SHP77 (cell line): Measurements from ENCODE around the gene CDH22.

ENCODE experiments used
- DNase-seq, 2 experiments: peaks; one replicate each; lab custom pipeline; 2025; lab: John Stamatoyannopoulos, UW

The CDH22 gene, protein sequence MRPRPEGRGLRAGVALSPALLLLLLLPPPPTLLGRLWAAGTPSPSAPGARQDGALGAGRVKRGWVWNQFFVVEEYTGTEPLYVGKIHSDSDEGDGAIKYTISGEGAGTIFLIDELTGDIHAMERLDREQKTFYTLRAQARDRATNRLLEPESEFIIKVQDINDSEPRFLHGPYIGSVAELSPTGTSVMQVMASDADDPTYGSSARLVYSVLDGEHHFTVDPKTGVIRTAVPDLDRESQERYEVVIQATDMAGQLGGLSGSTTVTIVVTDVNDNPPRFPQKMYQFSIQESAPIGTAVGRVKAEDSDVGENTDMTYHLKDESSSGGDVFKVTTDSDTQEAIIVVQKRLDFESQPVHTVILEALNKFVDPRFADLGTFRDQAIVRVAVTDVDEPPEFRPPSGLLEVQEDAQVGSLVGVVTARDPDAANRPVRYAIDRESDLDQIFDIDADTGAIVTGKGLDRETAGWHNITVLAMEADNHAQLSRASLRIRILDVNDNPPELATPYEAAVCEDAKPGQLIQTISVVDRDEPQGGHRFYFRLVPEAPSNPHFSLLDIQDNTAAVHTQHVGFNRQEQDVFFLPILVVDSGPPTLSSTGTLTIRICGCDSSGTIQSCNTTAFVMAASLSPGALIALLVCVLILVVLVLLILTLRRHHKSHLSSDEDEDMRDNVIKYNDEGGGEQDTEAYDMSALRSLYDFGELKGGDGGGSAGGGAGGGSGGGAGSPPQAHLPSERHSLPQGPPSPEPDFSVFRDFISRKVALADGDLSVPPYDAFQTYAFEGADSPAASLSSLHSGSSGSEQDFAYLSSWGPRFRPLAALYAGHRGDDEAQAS

DNA sequence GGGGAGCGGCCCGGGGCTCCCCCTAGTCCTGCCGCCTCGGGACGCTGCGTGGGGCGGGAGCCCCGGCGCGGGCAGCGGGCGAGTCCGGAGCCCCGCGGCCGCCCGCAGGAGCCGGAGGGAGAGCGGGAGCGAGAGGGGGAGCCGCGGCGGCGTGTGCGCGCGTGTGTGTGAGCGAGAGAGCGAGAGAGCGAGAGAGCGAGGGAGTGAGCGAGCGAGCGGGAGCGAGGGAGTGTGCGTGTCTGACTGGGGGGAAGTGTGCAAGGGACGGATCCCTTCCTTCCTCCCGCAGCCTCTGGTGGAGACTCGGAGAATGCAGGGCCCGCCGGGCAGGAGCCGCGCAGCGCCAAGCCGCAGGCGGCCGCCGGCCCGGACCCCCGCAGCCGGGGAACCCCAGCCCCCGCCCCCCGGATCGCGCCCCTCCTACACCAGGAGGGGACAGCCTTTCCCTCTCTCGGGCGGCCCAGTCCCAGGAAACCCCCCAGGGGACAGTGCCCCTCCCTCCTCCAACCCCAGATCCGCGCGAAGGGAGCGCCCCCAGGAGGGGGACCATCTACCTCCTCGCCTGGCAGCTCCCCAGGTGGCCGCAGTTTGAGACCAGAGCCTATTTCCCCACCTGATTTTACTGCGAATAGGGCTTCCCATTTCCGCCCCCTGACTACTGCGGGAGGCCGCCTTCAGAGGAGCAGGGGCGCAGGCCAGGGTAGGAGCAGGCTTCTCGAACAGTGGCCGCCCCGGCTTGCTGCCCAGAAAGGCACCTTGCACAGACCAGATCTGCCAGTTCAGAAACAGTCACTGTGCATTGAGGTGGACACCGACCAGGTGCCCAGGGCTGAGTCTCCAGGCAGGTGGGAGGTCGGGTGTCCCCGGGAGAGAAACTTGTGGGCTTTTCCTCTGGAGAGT is at the start of gene CDH22:
Gene CDH22, minus strand, starts transcription at position 241 of the 900 bp plus-strand sequence. CDS start 57,204 bp downstream, outside the sequence.
- no peak for DNase-seq

DNA sequence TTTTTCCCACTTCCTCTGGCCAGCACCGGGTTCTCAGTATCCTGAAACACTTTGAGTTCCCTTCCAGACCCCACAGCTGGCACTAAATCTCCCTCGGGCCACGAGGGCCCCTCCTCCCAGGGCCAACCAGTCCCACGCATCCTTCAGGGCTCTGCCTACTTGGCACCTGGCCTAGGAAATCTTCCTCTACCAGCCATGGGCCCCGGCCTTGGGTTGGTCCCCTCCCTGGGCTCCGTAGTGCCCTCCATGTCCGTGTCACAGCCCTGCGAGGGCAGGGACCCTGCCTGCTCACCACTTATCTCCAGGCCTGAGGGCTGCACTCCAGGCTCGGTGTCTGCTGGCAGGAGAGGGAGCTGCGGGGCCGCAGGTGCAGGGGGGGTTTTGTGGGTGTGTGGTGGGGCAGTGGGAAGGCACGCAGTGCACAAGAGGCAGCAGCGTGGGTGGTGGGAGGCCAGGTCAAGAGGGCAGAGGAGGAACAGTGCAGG is 48.8 kb upstream of the CDH22 start:
- no peak for DNase-seq

DNA sequence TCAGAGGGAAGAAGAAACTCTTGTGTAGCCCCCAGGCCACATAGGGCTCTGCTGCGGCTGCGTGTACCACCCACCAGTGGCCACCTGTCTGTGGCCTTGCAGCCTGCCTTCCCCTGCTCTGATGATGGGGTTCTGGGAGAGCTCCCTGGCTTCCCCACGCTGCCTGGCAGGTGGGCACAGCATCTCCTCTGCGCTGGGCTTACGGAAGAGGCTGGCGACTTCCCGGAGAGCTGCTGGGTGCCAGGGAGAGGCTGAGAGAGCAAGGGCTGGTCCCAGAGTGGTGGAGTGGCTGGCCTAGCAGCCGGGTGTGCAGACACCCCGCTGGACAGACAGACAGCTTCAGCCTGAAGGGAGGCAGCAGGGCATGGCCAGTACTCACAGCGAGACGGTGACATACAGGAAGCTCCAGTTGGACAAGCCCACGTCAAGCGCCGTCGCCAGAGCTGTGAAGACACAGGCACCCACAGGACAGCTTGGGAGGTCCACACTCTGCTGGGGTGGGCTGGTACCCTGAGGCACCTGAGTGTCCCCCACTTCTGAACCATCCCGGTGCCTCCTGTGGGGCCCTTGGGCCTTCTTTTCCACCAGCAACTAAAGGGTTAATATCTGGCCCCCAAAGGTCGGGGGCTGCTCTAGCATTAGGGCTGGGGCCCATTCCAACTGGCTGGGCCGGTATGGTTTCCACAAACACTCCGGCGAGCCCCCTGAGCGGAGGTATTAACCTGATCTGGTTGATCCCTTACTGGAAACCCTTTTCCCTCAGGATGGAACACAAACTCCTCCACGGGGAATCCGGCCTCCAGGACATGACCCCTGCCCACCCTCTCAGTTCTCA is 48.1 kb upstream of the CDH22 start:
- DNase-seq: no peak

DNA sequence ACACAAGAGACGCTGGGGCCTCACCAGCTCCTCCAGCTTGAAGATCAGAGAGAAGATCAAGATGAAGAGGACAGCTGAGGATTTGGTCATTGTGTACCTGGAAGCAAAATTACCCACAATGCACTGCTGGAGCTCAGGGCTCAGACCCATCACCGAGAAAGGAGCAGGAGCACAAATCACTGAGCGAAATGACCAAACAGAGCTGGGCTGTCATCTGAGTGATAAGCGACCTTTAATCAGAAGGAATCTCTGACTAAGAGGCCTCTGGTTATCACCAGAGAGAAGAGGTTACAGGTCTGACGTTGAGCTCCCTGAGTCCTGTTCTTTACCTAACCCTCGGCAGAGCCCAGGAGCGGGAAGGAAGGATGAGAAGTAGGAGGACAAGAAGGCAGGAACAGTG is 47.5 kb upstream of the CDH22 start:
- DNase-seq: no peak

DNA sequence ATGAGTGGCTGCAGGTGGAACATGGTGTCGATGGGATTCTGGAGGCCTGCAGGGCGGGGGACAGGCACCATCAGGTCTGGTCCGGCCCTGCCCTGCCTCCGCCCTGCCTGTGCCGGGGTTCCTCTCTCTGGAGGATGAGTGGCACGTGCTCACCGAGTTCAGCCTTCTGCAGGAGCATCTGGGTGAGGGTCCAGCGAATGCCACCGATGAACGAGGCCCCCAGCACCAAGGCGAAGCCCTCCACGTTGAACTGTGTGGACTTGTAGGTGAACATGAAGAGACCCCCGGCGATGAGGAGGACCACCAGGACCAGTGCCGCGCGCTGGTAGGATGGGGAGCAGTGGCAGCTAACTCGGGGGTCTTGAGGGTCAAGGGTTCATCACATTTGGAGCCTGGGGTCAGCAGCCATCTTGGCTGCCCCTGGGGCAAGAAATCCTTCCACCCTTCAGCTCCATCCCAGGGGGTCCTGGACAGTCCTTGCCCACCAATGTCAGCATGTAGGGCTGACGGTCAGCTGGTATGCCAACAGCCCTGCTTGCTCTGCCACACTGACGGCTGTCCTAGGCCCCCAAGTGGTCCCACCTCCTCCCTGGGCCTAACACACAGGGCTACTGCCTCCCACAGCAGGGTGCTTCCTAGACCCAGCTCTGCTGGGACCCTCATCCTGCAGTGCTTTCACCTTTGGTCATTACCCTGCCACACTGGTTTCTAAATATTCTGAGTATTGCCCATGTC is 46.8 kb upstream of the CDH22 start:
- no peak for DNase-seq

DNA sequence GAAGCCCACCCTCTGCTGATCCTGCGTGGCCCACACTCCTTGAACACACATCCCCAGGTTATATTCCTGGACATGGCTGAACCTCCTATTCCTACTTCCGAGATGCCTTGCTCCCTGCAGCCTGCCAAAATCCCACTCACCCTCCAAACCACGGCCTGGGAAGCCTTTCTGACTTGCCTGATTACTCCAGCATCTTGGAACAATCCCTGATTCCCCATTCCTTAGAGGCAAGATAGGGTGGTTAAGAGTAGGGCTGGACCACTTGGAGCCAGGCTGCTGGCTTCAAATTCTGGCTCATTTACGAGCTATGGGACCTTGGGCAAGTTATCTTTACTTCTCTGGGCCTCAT is 45.9 kb upstream of the CDH22 start:
- DNase-seq: no peak

DNA sequence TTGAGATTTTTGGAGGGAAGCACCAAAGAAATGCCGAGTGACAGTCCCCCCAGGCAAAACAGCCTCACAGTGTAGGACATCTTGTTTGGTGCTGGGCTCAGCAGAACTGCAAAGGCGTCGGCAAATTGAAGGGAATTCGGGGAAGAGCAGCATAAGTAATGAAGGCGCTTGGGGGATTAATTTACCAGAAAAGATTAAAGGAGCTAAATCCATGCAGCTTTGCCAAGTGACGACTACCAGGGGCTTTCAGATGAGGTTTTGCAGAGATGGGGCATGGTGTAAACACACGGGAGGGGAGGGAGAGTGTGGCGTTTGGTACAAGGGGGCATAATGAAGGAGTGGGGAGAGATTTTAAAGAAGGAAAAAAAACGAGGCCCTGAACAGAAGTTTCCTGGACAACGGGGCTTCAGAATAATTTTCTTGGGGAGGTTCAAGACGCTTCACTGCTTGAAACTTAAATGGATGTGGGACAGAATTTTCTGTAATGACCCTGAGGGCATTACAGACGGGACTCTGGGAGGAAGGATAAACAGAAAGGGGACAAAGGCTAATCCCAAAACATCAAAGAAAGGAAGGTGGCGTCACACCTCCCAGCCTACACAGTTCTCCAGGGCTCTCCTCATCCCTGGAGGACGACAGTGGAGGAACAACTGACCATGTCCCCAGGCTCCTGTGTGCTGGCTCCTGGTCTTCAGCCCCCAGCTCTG is 45.4 kb upstream of the CDH22 start:
- no peak for DNase-seq

DNA sequence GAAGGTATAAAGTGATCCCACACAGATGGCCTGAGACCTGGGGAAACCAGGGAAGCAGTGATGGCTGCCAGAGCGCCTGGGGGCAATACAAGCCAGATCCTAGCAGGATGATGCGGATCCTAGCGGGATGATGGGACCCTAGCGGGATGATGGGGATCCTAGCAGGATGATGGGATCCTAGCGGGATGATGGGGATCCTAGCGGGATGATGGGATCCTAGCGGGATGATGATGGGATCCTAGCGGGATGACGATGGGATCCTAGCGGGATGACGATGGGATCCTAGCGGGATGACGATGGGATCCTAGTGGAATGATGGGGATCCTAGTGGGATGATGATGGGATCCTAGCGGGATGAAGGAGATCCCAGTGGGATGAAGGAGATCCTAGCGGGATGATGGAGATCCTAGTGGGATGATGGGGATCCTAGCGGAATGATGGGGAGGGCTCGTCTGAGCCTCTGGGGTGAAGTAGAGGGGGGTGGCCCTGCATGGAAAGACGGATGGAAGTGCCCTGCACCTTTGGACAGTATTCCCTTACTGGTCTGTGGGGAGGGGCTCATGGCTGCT is 44.2 kb upstream of the CDH22 start:
- no peak for DNase-seq

DNA sequence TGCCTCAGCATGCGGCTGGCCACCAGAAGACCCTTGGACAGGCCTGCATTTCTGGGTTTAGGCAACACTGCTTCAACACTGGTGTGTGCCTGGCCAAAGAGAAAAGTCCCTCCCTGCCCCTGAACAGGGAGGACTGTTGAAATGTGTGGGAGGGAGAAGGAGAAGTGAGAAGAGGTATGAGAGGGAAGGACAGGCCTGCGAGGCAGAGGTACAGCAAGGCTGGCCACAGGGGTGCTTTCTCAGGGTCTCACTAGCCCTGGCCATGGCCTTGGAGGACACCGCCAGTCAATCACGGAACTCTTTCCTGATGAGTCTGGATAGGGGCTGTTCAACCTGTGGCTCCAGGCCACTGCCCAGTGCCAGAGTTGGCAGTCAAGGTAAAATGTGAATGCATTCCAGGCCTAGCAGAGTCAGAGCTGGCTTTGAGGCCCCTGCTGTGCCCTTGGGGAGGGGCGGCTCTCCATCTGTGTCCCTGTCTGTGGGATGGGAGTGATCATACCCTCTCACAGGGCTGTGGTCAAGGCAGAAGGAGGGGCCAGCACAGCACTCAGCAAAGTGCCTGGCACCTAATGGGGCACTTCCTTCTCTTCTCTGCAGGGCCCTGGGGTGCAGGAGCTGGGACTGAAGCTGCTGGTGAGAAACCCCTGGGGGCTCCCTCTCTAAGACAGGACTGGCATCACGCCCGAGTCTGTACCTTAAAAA is 43.2 kb upstream of the CDH22 start:
- DNase-seq: no peak

DNA sequence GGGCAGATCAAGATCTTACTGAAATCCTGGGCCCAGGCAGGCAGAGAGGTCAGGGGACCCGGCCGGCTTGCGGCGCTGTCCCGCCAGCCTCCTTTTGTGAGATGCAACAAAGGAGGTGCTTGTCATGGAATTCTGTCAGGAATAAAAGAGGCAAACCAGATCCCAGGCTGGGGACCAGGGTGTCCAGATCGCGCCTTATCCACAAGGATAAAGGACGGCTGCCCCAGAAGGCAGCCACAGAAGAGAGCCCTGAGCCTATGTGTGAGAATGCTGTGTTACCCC is 42.6 kb upstream of the CDH22 start:
- DNase-seq: no peak

DNA sequence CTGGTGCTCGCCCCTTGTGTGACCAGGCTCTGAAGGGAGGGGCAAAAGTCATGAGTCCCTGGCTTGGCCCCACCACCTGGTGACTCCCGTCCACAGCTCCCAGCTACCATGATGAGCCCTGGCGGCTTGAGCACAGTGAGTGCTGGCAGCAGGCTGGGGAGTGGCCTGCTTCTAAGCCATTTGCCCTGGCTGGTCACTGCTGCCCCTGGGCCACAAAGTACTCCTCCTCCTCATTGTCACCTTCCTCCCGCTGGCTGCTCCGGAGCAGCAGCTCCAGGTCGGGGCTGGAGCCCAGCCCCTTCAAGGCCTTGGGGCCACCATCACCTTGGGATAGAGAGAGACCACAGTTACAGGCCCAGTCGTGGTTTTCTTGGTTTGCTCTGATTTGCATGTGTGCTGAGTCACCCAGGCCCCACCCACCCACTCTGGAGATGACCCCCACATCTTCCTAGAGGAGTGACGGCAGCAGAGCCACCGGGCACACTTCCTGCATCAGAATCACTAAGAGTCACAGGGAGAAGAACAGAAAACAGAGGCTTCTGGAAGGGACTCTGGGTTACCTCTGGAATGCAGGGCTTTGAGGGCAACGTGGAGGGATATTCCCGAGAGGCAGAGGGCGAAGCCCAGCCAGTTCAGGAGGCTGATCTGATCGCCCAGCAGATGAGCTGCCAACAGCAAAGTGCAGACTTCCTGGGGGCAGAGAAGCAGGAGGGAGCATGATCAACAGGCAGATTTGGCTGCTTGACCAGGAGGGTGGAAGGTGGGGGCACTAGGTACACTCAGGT is 42.1 kb upstream of the CDH22 start:
- peak; percentile 27 to 35 for DNase-seq

DNA sequence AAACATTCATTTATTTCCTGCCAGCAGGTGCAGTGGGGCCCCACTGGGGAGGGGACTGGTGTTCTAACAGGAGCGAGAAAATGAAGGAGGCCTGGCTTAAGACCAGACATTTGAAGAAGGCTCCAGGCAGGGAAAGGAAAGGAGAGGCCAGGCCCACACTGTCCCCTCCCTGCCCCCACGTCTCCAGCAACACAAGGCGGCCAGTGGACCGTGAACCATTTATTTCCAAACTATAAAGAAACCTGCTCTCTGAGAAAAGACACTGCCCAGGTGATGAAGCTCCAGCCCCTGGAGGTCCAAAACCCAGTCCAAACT is 41.4 kb upstream of the CDH22 start:
- peak in 1 of 2 experiments; percentile 38 for DNase-seq

DNA sequence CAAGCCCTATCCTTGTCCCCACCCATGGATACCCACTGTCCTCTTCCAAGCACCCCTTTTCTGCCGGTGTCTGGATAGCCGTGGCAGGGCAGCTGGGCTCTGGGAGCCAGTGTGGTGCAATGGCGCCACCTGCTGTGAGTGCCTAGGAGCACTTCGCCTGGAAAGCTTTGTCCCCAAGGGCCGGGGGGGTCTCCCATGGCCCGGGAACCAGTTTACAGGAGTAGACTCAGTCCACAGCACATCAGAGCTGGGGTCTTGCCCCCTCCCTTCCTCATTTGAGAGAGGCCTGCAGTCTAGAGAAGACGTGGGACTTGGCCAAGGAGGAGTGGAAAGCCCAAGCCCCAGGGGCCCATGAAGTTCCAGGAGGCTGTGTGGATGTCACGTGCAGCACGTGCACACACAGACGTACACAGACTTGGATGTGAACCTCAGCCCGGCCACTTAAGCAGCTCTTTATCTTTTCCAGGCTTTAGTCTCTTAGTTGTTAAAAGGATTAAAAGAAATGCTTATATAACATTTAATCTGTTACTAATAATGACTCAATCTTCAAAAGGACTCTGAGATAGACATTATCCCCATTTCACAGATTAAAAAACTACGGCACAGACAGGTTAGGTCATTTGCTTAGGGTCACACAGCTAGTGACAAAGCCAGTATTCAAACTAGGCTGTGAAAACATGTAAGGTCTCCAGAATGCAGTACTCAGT is 40.9 kb upstream of the CDH22 start:
- peak in 1 of 2 experiments; percentile 41 for DNase-seq

DNA sequence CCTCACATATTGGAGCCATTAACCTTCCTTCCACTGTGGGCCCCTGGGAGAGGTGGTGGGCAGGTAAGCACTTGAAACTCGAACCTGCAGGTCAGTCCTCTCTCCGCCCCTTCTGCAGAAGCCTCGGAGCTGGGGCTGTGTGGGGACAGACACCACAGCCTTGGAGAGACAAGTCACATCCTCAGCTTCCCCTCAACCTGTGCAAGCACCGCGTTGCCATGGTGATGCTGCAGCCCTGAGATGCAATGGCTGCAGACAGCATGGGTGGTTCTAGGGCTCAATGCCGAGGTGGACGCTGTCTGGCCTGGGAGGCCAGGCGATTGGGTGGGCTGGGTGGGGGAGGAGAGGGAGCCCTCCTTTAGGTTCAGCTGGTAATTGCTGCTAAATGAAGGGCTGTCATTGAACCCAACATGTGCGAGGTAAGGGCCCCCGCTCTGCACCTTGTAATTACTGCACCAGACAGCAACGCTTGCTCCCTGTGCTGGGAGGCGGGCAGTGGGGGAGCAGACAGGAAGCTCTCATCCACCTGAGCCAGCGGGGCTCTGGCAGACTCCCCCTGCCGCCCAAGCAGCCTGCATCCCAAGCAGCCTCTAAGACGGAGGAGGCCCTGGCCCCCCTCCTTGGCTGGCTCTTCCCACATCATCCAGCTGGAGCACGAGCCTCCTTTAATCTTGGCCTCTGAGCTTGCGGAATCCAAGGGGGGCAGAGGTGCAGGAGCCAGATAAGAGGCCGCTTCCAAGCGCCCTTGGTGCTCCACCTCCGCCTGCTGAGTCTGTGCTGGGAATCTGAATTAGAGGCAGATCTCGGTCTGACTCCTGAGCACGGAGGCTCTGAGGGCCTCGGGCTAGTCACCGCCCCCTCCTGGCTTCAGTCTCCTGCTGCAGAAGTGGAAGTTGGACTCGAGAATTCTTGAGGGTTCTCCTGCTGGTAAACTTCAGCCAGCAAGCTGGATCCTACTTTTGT is 39.8 kb upstream of the CDH22 start:
- no peak for DNase-seq

DNA sequence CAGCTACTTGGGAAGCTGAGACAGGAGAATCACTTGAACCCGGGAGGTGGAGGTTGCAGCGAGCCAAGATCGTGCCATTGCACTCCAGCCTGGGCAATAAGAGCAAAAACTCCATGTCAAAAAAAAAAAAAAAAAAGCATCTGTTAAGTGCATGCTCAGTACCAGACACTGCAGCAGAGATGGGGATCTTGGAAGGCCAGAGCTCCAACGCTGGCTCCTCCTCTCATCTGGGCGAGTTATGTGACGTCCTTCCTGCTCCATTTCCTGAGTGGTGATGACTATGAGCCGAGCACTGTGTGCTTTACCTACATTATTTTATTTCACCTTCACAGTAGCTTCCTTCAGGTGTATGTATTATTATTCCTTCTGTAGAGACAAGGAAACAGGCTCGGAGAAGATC is 38.5 kb upstream of the CDH22 start:
- DNase-seq: no peak

DNA sequence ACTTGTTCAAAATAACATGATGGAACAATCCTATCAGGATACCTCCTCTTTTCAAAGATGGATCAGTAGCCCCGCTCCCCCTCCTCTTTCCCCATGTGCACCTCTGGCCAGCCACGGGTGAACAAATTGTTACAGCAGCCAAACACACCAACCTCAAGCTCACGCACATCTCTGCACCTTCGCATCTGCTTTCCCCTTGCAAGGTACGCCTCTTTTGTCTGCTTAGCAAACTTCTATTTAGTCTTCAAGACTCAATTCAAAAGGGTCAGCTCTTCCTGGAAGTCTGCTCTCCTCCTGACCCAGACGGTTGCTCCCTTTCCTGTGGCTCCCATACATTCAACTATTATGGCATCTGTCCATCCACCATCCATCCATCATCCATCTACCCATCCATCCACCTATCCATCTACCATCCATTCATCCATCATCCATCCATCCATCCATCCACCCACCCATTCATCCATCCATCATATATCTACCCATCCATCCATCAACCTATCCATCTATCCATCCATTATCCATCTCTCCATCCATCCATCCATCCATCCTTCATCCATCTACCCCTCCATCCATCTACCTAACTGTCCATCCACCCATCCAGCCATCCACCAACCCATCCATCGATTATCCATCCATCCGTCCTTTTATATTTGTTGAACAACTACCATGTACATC is 36.3 kb upstream of the CDH22 start:
- no peak for DNase-seq
